Spleen (tissue), 11 donors: Measurements from ENCODE around the gene SLC16A3. TPM values are rescaled to one million over a fixed set of nuclear protein-coding genes. Genes with fewer than 3 reads are reported as not detected.

Experiments used
- DNase-seq: peaks from one replicate; pipeline ENCODE4 v3.0.0-alpha.2; 2020
- H3K27ac ChIP-seq, 8 donors: fragments of 200-600 bp; sonication (generic) in 7 of 8; 1 replicate in 4 of 8; 2 replicates in 4 of 8; pipeline versions ENCODE4 v1.5.0 to v1.8.0; 2016 to 2021; ENCODE audit warnings: inconsistent platforms in 4 of 8, mild to moderate bottlenecking in 4 of 8, moderate library complexity in 1 of 8
- H3K27me3 ChIP-seq, 7 donors: fragments of 200-600 bp; sonication (generic) in 6 of 7; replicated peaks in 1 of 7; 1 replicate in 4 of 7; 2 replicates in 3 of 7; pipeline versions ENCODE4 v1.5.0 to v1.8.0; 2016 to 2021; ENCODE audit warnings: inconsistent platforms in 3 of 7, mild to moderate bottlenecking in 1 of 7
- H3K36me3 ChIP-seq, 6 donors: fragments of 200-600 bp; sonication (generic) in 5 of 6; 1 replicate in 4 of 6; 2 replicates in 2 of 6; pipeline versions ENCODE4 v1.5.0 to v1.8.0; 2016 to 2021; ENCODE audit warnings: inconsistent platforms in 2 of 6
- H3K4me1 ChIP-seq, 6 donors: fragments of 200-600 bp; sonication (generic) in 5 of 6; 1 replicate in 3 of 6; 2 replicates in 3 of 6; pipeline versions ENCODE4 v1.5.0 to v1.8.0; 2016 to 2021; ENCODE audit warnings: inconsistent platforms in 3 of 6
- H3K4me3 ChIP-seq, 8 donors: fragments of 200-600 bp; sonication (generic) in 7 of 8; 1 replicate in 4 of 8; 2 replicates in 4 of 8; pipeline versions ENCODE4 v1.5.0 to v1.8.0; 2016 to 2021; ENCODE audit warnings: inconsistent platforms in 4 of 8, mild to moderate bottlenecking in 4 of 8, moderate library complexity in 2 of 8
- H3K9me3 ChIP-seq, 8 donors: fragments of 200-600 bp; sonication (generic) in 7 of 8; 1 replicate in 4 of 8; 2 replicates in 4 of 8; pipeline versions ENCODE4 v1.5.0 to v1.8.0; 2016 to 2021; ENCODE audit warnings: inconsistent platforms in 4 of 8
- POLR2A ChIP-seq, 3 donors: fragments of 450-650 bp; IDR thresholded peaks; one replicate each; pipeline ENCODE4 v1.5.1; 2017; ENCODE audit warnings: antibody characterized with exemption in 3 of 3, mild to moderate bottlenecking in 1 of 3
- POLR2AphosphoS5 ChIP-seq, 3 donors: sonication (generic); formaldehyde crosslinking; IDR thresholded peaks; one replicate each; pipeline ENCODE4 v1.5.1; 2017; ENCODE audit warnings: antibody characterized with exemption in 3 of 3
- WGBS, 5 donors: extraction: QIAGEN DNeasy Blood & Tissue Kit in 3 of 5; methylation state at CpG; one replicate each; pipeline versions ENCODE4 v1.1.5 to v1.1.7; 2013 to 2018; 5-methylcytosine and 5-hydroxymethylcytosine counted together
- intact Hi-C: fragments of 100-400 bp; cut with DNase I; formaldehyde crosslinking; loops from one replicate; pipeline ENCODE4 v1.15.0; 2023; ENCODE audit warnings: low total_unique reads
- polyA plus RNA-seq, 3 donors: library from polyadenylated mRNA; stranded (reverse); fragments of 200-250 nt; gene quantifications; one replicate each; pipeline ENCODE4 v1.2.1, GENCODE V29; 2013
- total RNA-seq, 7 donors: library from RNA; depleted of rRNA in 3 of 7; stranded (reverse); fragments of >200 nt in 3 of 7; fragmentation: NEBNext Ultra II Directional in 4 of 7; extraction: Animal tissue kit (Norgen Biotek cat#: 25700) in 4 of 7; gene quantifications; one replicate each; pipeline versions ENCODE4 v1.1.0 to v1.2.1, GENCODE V29; 2016 to 2021
- TF ChIP-seq, protein P1 (sequence below), 11 experiments: fragments of 200-600 bp in 7 of 11; fragments of 450-650 bp in 4 of 11; sonication (generic) in 4 of 11; IDR thresholded peaks in 8 of 11; conservative IDR thresholded peaks in 3 of 11; 1 replicate in 7 of 11; 2 replicates in 4 of 11; pipeline versions ENCODE4 v1.4.0 to v1.8.0; 2016 to 2021; ENCODE audit warnings: antibody characterized with exemption in 11 of 11, inconsistent platforms in 4 of 11, mild to moderate bottlenecking in 1 of 11
- donor health status: healthy with polysubstance abuse.
- donor health status: DM: no; HTN: no; CAD: no; lungs with moderate emphysema.
- donor health status: DM: no; HTN: no; CAD: no.
- donor health status: Bipolar disorder and iron deficiency.
- donor health status: healthy.
- donor health status: DM: no; HTN: no; CAD: no.
- donor health status: DM: yes; HTN: yes; CAD: no.

Gene SLC16A3
- total and polyA plus RNA-seq, 10 donors, result 11.1 to 185 (median 74.0) TPM

DNA sequence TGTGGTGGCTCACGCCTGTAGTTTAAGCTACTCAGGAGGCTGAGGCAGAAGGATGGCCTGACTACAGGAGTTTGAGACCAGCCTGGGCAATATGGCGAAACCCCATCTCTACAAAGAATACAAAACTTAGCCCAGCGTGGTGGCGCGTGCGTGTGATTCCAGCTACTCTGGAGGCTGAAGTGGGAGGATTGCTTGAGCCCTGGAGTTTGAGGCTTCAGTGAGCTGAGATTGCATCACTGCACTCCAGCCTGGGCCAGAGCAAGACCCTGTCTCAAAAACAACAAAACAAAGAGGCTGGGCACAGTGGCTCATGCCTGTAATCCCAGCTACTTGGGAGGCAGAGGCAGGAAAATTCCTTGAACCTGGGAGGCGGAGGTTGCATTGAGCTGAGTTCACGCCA lies 51.7 kb downstream of the SLC16A3 start:
- no peaks in the 10 kb centered on the region for H3K27me3 ChIP-seq
- intact Hi-C loops, result no loop called here
- H3K36me3 ChIP-seq, result no peaks in the 10 kb centered on the region
- H3K4me3 ChIP-seq, result no peak overlapping the region
- DNase-seq, result peak; percentile 54
- WGBS, 5 donors, result 84 to 92% (median 91%) methylated on average over 8 of the region's 8 CpGs
- H3K4me1 ChIP-seq, result peaks cover 0 to 47% (median 23%) of the 10 kb centered on the region in 6 donors
- TF ChIP-seq, protein P1, sequence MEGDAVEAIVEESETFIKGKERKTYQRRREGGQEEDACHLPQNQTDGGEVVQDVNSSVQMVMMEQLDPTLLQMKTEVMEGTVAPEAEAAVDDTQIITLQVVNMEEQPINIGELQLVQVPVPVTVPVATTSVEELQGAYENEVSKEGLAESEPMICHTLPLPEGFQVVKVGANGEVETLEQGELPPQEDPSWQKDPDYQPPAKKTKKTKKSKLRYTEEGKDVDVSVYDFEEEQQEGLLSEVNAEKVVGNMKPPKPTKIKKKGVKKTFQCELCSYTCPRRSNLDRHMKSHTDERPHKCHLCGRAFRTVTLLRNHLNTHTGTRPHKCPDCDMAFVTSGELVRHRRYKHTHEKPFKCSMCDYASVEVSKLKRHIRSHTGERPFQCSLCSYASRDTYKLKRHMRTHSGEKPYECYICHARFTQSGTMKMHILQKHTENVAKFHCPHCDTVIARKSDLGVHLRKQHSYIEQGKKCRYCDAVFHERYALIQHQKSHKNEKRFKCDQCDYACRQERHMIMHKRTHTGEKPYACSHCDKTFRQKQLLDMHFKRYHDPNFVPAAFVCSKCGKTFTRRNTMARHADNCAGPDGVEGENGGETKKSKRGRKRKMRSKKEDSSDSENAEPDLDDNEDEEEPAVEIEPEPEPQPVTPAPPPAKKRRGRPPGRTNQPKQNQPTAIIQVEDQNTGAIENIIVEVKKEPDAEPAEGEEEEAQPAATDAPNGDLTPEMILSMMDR (IDR thresholded peaks at IDR 0.05 in 8 of 11, conservative IDR thresholded peaks at IDR 0.05 in 3 of 11), result no peak
- TF ChIP-seq POLR2AphosphoS5 (IDR thresholded peaks at IDR 0.05), result no peak
- TF ChIP-seq POLR2A (IDR thresholded peaks at IDR 0.05), result no peak
- H3K27ac ChIP-seq, result peak overlapping the region in 2 of 8 donors; percentile 13 to 89
- no peaks in the 10 kb centered on the region for H3K9me3 ChIP-seq

DNA sequence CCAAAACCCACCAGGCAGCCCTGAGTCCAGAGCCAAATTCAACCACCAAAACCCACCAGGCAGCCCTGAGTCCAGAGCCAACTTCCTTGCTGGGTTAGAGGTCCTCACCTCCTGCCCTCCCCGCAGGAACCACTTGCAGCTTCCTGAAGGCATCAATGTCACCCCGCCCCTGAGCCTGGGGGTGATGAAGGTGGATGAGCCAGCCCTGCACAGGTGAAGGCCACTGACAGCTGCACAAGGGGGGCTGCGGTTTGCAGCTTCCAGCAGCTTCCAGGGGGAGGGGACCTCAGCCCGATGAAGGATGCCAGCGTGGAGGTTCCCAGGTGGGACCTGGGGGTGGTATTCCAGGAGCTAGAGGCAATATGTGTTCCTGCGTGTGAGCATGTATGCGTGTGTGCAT lies 52.2 kb downstream of the SLC16A3 start:
- DNase-seq, result peak; percentile 71
- TF ChIP-seq, protein P1 (IDR thresholded peaks at IDR 0.05 in 8 of 11, conservative IDR thresholded peaks at IDR 0.05 in 3 of 11), result no peak
- no peak for TF ChIP-seq POLR2A (IDR thresholded peaks at IDR 0.05)
- TF ChIP-seq POLR2AphosphoS5 (IDR thresholded peaks at IDR 0.05), result peak in 1 of 3 donors; percentile 7

DNA sequence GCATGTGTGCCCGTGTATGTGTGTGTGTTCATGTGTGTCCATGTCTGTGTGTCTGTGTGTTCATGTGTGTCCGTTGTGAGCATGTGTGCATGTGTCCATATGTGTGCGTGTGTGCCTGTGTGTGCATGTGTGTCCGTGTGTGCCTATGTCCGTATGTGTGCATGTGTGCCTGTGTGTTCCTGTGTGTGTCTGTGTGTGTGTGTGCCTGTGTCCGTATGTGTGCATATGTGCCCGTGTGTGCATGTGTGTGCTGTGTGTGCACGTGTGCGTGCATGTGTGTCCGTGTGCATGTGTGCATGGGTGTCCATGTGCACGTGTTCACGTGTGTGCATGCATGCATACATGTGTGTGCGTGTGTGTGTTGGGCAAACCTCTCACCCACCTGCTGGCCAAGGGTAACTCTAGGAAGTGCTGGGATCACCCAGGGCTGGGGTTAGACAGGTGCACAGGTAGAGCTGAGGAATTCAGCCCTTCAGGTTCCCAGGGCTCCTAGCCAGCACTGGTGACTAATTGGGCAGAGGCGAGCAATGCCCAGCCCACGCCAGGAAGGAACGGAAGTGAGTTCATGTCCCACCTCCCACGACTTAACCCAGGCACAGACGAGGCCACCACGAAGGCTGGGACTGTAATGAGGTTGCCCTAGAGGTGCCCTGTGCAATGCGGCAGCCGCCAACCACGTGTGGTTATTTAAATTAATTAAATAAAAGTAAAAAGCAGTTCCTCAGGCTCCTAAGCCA lies 52.8 kb downstream of the SLC16A3 start:
- H3K4me3 ChIP-seq, result no peak overlapping the region
- H3K27me3 ChIP-seq, result no peaks in the 10 kb centered on the region
- peaks cover 0 to 52% (median 23%) of the 10 kb centered on the region in 6 donors for H3K4me1 ChIP-seq
- H3K36me3 ChIP-seq, result no peaks in the 10 kb centered on the region
- TF ChIP-seq POLR2AphosphoS5 (IDR thresholded peaks at IDR 0.05) (peak in 1 of 3 donors; percentile 14), POLR2A (IDR thresholded peaks at IDR 0.05) (no peak)
- TF ChIP-seq, protein P1 (IDR thresholded peaks at IDR 0.05 in 8 of 11, conservative IDR thresholded peaks at IDR 0.05 in 3 of 11), result no peak
- no peak overlapping the region for H3K27ac ChIP-seq
- no peaks in the 10 kb centered on the region for H3K9me3 ChIP-seq
- DNase-seq, result peak; percentile 59
- 62 to 77% (median 72%) methylated on average over 16 to 22 of the region's 22 CpGs for WGBS, 5 donors
- intact Hi-C loops, result no loop called here

More for the DNA sequence above, 52.2 kb downstream of the SLC16A3 start:
- Histone ChIP-seq H3K4me1 (peaks cover 0 to 52% (median 23%) of the 10 kb centered on the region in 6 donors), H3K4me3 (no peak overlapping the region), H3K27ac (peak overlapping the region in 2 of 8 donors; percentile 13 to 89), H3K9me3 (no peaks in the 10 kb centered on the region), H3K36me3 (no peaks in the 10 kb centered on the region), H3K27me3 (no peaks in the 10 kb centered on the region)
- intact Hi-C loops, result no loop called here
- 60 to 70% (median 65%) methylated on average over 6 to 7 of the region's 7 CpGs for WGBS, 5 donors
